ENCODE data around the gene SPATA31D1. TPM values are rescaled to one million over a fixed set of nuclear protein-coding genes. Genes with fewer than 3 reads are reported as not detected.

Gene SPATA31D1
- total RNA-seq, 2 donors from 2014 or later, result not detected

- no peak overlapping the region for H3K4me3 ChIP-seq
- H3K27ac ChIP-seq, result no peak overlapping the region
- no peak for DNase-seq
- TF ChIP-seq CTCF (IDR thresholded peaks at IDR 0.05), result no peak
- no peaks in the 10 kb centered on the region for H3K9me3 ChIP-seq
- no peaks in the 10 kb centered on the region for H3K27me3 ChIP-seq
- H3K36me3 ChIP-seq, result no peaks in the 10 kb centered on the region
- intact Hi-C loops (cut with DNase I), result no loop called here
- H3K9ac ChIP-seq (ENCODE audit: low read depth in 2 of 2, low read length in 2 of 2), result no peak overlapping the region
- H3K4me1 ChIP-seq, result no peaks in the 10 kb centered on the region
Measured at GRCh38 chr9:82024908-82025307, 36.3 kb downstream of the SPATA31D1 start.

GRCh38 chr9:82031538-82032280 lies 43.1 kb downstream of the SPATA31D1 start:
- Histone ChIP-seq H3K27me3 (no peaks in the 10 kb centered on the region), H3K9me3 (no peaks in the 10 kb centered on the region), H3K4me1 (no peaks in the 10 kb centered on the region), H3K36me3 (no peaks in the 10 kb centered on the region), H3K4me3 (no peak overlapping the region), H3K9ac (ENCODE audit: low read depth in 2 of 2, low read length in 2 of 2) (no peak overlapping the region), H3K27ac (no peak overlapping the region)
- no peak for DNase-seq
- intact Hi-C loops (cut with DNase I), result no loop called here
- TF ChIP-seq CTCF (IDR thresholded peaks at IDR 0.05), result no peak

GRCh38 chr9:82034956-82035731 lies 46.6 kb downstream of the SPATA31D1 start:
- no peak for DNase-seq
- no peaks in the 10 kb centered on the region for H3K36me3 ChIP-seq
- no peak for TF ChIP-seq CTCF (IDR thresholded peaks at IDR 0.05)
- H3K9ac ChIP-seq (ENCODE audit: low read depth in 2 of 2, low read length in 2 of 2), result no peak overlapping the region
- H3K27me3 ChIP-seq, result no peaks in the 10 kb centered on the region
- no peaks in the 10 kb centered on the region for H3K4me1 ChIP-seq
- H3K9me3 ChIP-seq, result no peaks in the 10 kb centered on the region
- no peak overlapping the region for H3K4me3 ChIP-seq
- intact Hi-C loops (cut with DNase I), result no loop called here
- H3K27ac ChIP-seq, result no peak overlapping the region

GRCh38 chr9:82036086-82036485 lies 47.5 kb downstream of the SPATA31D1 start:
- Histone ChIP-seq H3K4me3 (no peak overlapping the region), H3K9ac (ENCODE audit: low read depth in 2 of 2, low read length in 2 of 2) (no peak overlapping the region), H3K27ac (no peak overlapping the region), H3K9me3 (no peaks in the 10 kb centered on the region), H3K36me3 (no peaks in the 10 kb centered on the region), H3K27me3 (no peaks in the 10 kb centered on the region), H3K4me1 (no peaks in the 10 kb centered on the region)
- DNase-seq, result no peak
- intact Hi-C loops (cut with DNase I), result no loop called here
- TF ChIP-seq CTCF (IDR thresholded peaks at IDR 0.05), result no peak

GRCh38 chr9:82037126-82037525 lies 48.6 kb downstream of the SPATA31D1 start:
- Histone ChIP-seq H3K4me1 (no peaks in the 10 kb centered on the region), H3K27me3 (no peaks in the 10 kb centered on the region), H3K9me3 (no peaks in the 10 kb centered on the region), H3K27ac (no peak overlapping the region), H3K4me3 (no peak overlapping the region), H3K9ac (ENCODE audit: low read depth in 2 of 2, low read length in 2 of 2) (no peak overlapping the region), H3K36me3 (no peaks in the 10 kb centered on the region)
- no peak for DNase-seq
- intact Hi-C loops (cut with DNase I), result no loop called here
- TF ChIP-seq CTCF (IDR thresholded peaks at IDR 0.05), result no peak
